HUES64 (cell line): Measurements from ENCODE around the gene ATG9B.

Source experiments
- H3K27ac ChIP-seq: 2 replicates; pipeline ENCODE4 v1.7.0; 2013; ENCODE audit warnings: low read depth, low read length, inconsistent platforms
- H3K27me3 ChIP-seq: 2 replicates; pipeline ENCODE4 v1.6.1; 2013; ENCODE audit warnings: mild to moderate bottlenecking, low read length; ENCODE audit not compliant: insufficient read depth
- H3K36me3 ChIP-seq: 2 replicates; pipeline ENCODE4 v1.6.1; 2013; ENCODE audit warnings: mild to moderate bottlenecking, low read length; ENCODE audit not compliant: insufficient read depth
- H3K4me1 ChIP-seq: 2 replicates; pipeline ENCODE4 v1.6.1; 2013; ENCODE audit warnings: mild to moderate bottlenecking, low read length, moderate library complexity; ENCODE audit not compliant: insufficient read depth
- H3K4me3 ChIP-seq: 2 replicates; pipeline ENCODE4 v1.5.1; 2013; ENCODE audit warnings: mild to moderate bottlenecking, low read length, moderate library complexity
- H3K9ac ChIP-seq: 2 replicates; pipeline ENCODE4 v1.6.1; 2013; ENCODE audit warnings: mild to moderate bottlenecking, low read depth, low read length
- H3K9me3 ChIP-seq: 2 replicates; pipeline ENCODE4 v1.6.1; 2013; ENCODE audit warnings: low read depth, low read length; ENCODE audit not compliant: insufficient read depth
- WGBS: fragments of 150-250, 120-280 bp; methylation state at CpG from one replicate; pipeline ENCODE4 v1.1.7; 2013; ENCODE audit warnings: missing lambda C conversion rate; 5-methylcytosine and 5-hydroxymethylcytosine counted together

Gene ATG9B

DNA sequence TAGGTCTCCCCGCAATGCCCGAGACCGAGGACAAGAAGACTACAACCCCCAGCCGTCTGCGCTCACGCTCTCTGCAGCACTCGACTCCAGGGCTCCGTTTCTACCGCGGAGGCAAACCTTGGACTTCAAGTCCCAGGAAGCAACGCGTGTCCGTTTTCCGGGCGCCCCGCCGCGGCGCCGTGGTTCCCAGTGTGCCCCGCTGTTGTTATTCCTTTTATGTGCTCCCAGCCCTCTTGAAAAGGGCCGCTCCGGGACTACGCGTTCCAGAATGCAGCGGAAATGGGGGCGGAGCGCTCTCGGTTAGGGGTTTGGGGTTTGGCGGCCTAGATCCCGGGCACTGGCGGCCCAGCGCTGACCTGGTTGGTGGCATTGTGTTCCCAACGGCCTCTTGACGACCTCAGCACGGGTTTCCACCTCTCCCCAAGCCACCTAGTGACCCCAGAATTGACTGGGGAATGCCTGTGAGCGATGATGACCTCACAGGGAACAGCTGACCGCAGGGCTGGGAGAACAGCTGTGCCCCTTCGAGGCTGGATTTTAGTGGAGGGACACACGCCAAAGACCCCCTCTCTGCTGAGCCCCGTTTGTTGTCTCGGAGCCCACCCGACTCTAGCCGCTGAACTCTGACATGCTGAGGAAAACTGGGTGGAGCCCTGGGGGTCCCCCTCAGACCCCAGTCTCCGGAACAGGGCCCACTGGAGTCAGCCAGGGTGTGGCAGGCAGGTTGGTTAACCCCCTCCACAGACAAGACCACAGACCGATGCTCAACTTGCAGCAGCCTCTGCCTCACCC lies 33.9 kb upstream of the ATG9B start:
- 6% methylated on average over 46 of the region's 46 CpGs for WGBS
- Histone ChIP-seq H3K36me3 (no peaks in the 10 kb centered on the region), H3K9me3 (no peaks in the 10 kb centered on the region), H3K27ac (peak overlapping the region; percentile 85), H3K27me3 (peaks cover 32% of the 10 kb centered on the region), H3K4me1 (peaks cover 35% of the 10 kb centered on the region), H3K9ac (peak overlapping the region; percentile 36; the same call in 1 of the 2 replicates), H3K4me3 (peak overlapping the region; percentile 86)

DNA sequence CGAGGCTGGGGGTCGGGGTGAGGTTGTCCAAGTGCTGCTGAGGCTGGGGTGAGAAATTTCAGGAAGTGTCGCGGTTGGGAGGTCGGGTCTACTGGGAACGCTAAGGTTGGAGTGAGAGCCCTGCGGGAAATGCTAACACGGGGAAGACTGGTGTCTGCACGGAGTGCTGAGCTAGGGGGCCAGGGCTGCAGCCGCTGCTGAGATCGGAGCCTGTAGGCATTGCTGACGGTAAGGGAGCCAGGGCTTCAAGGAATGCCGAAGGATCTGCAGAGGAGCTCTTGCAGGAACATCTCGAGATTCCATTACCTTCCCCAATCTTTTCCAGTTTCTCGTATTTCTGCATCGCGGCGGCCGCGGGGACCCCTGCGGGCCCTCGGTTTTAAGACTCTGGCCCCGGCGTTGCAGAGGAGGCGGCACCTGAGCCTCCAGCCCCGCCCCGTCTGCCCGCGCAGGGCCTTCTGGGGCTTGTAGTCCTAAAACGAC lies 33.3 kb upstream of the ATG9B start, which contains the start of gene CDK5:
CDK5 (minus strand) TSS at position 392 of the 483 bp plus-strand sequence; CDS start at position 343, 49 bp downstream.
- Histone ChIP-seq H3K27ac (peak within 1 kb of the TSS; percentile 85), H3K27me3 (peaks cover 32% of the 10 kb centered on the region), H3K9me3 (no peaks in the 10 kb centered on the region), H3K4me1 (peaks cover 33% of the 10 kb centered on the region), H3K36me3 (no peaks in the 10 kb centered on the region), H3K9ac (peak within 1 kb of the TSS; percentile 36; the same call in 1 of the 2 replicates), H3K4me3 (peak within 1 kb of the TSS; percentile 86)
- WGBS, result under 1% methylated on average over 30 of the region's 30 CpGs

DNA sequence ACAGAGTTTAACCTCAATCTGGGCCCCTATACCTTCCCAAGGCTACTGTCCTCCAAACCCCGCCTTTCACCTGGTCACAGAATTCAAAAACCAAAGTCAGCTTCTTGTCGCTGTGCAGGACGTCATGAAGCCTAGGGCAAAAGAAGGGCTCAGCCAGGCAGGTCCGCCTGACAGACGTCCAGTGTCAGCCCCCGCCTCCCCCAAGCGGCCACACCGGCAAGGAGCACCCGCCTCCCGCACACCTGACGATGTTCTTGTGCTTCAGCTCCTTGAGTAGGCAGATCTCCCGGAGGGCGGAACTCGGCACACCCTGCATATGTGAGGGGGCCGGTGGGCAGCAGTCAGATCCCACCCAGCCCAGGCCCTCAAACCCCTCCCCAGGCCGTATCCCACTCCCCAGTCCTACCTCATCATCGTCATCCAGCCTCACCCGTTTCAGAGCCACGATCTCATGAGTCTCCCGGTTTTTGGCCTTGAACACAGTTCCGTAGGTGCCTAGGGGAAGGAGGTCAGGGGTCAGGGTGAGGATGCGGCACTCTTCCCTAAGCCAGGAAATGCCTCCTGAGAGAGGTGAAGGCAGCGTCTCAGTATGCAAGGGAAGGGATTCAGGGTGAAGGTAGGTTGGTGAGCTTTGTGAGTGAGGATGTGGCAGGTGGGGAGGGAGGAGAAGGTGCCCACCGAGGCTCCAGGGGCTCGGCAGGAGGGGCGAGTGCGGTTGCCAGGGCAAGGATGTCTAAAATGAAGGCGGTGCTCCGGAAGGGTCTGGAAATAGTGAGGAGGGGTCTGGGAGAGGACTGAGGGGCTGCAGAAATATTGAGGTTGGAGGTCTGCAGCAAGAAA lies 32.6 kb upstream of the ATG9B start:
- Histone ChIP-seq H3K4me1 (peaks cover 29% of the 10 kb centered on the region), H3K9ac (no peak overlapping the region; the same call in 1 of the 2 replicates), H3K27ac (no peak overlapping the region), H3K36me3 (no peaks in the 10 kb centered on the region), H3K27me3 (peaks cover 36% of the 10 kb centered on the region), H3K4me3 (peak overlapping the region; percentile 86), H3K9me3 (no peaks in the 10 kb centered on the region)
- WGBS, result 19% methylated on average over 29 of the region's 29 CpGs

DNA sequence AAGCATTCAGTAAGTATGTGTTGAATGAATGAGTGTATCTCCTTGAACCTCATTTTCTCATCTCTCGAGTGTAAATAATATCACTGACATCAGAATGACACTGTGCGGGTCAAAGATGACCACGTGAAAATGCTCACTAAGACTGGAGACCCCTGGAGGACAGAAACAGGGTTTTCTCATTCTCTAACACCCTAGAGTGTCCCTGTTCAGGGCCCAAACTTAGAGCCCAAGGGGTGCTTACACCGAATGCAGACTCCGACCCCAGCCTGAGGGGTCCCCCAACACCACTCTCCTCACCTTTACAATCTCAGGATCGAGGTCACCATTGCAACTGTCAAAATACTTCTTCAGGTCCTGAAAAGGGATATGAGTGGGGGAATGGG lies 32.0 kb upstream of the ATG9B start:
- Histone ChIP-seq H3K36me3 (no peaks in the 10 kb centered on the region), H3K9ac (no peak overlapping the region), H3K4me1 (peaks cover 23% of the 10 kb centered on the region), H3K27ac (no peak overlapping the region), H3K9me3 (no peaks in the 10 kb centered on the region), H3K27me3 (peaks cover 41% of the 10 kb centered on the region), H3K4me3 (no peak overlapping the region; the same call in 1 of the 2 replicates)
- 85% methylated on average over 6 of the region's 6 CpGs for WGBS

DNA sequence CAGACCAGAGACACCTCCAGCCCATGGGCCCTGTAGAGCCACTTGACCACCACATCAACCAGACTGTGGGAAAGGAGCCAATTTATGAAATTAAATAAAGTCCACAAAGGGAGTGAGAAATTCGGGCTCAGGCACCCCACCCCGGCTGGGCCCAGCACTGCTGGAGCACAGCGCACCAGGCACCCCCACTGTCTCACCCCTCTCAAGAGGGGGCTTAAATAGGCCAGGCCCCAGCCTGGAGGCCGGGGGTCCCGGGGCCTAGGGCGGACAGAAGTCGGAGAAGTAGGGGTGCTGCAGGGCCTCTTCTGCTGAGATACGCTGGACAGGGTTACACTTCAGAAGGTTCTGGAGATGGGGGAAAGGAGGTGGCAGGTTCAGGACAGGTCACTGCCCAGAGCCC lies 29.5 kb upstream of the ATG9B start:
- H3K36me3 ChIP-seq, result no peaks in the 10 kb centered on the region
- no peak overlapping the region for H3K27ac ChIP-seq
- no peak overlapping the region for H3K4me3 ChIP-seq
- H3K27me3 ChIP-seq, result peaks cover 54% of the 10 kb centered on the region
- H3K4me1 ChIP-seq, result peaks cover 10% of the 10 kb centered on the region
- H3K9me3 ChIP-seq, result no peaks in the 10 kb centered on the region
- no peak overlapping the region for H3K9ac ChIP-seq
- 94% methylated on average over 8 of the region's 8 CpGs for WGBS

DNA sequence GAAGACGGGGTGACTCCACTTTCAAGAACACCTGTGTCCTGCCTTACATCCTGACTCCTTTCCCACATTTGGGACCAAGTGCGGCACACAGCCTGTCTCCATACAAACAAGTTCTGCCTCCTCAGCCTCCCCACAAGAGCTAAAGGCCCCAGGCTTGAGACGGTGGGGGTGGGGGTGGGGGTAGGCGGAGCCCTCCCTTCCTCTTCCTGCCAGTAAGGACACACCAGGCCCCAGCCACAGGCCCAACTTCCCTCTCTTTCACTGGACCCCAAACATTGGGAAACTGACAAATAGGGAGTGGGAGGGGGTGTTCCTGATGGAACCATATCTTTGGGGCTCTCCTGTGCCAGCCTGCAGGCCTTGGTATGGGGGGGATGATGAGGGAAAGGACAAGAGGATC lies 28.8 kb upstream of the ATG9B start:
- Histone ChIP-seq H3K4me3 (no peak overlapping the region), H3K9ac (no peak overlapping the region), H3K9me3 (no peaks in the 10 kb centered on the region), H3K4me1 (peaks cover 4% of the 10 kb centered on the region; the same call in 1 of the 2 replicates), H3K27me3 (peaks cover 56% of the 10 kb centered on the region), H3K36me3 (no peaks in the 10 kb centered on the region), H3K27ac (no peak overlapping the region)
- WGBS, result 91% methylated on average over 2 of the region's 4 CpGs

DNA sequence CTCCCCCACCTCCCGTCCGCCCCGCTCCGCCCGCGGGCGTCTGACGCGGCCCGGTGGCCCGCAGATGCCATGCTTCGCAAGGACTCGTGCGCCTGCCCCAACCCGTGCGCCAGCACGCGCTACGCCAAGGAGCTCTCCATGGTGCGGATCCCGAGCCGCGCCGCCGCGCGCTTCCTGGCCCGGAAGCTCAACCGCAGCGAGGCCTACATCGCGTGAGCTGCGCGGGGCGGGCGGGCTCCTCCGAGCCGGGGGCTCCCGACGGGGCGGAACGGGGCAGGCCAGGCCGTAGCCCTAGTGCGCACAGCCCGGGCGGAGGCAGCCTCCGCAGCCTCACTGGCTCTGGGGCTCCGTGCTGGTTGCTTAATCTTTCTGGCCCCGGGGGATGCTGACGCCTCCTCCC lies 26.8 kb upstream of the ATG9B start:
- 3% methylated on average over 50 of the region's 50 CpGs for WGBS
- Histone ChIP-seq H3K27me3 (peaks cover 43% of the 10 kb centered on the region), H3K27ac (no peak overlapping the region), H3K36me3 (no peaks in the 10 kb centered on the region), H3K9ac (no peak overlapping the region), H3K9me3 (no peaks in the 10 kb centered on the region), H3K4me1 (no peaks in the 10 kb centered on the region), H3K4me3 (peak overlapping the region; percentile 27)

DNA sequence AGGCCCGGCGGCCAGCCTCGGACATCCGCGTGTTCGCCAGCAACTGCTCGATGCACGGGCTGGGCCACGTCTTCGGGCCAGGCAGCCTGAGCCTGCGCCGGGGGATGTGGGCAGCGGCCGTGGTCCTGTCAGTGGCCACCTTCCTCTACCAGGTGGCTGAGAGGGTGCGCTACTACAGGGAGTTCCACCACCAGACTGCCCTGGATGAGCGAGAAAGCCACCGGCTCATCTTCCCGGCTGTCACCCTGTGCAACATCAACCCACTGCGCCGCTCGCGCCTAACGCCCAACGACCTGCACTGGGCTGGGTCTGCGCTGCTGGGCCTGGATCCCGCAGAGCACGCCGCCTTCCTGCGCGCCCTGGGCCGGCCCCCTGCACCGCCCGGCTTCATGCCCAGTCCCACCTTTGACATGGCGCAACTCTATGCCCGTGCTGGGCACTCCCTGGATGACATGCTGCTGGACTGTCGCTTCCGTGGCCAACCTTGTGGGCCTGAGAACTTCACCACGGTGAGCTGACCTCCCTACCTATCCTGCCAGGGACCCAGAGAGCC lies 24.7 kb upstream of the ATG9B start:
- no peaks in the 10 kb centered on the region for H3K9me3 ChIP-seq
- H3K27ac ChIP-seq, result no peak overlapping the region
- no peak overlapping the region for H3K4me3 ChIP-seq
- H3K27me3 ChIP-seq, result peaks cover 37% of the 10 kb centered on the region
- H3K36me3 ChIP-seq, result no peaks in the 10 kb centered on the region
- H3K4me1 ChIP-seq, result no peaks in the 10 kb centered on the region
- WGBS, result 93% methylated on average over 38 of the region's 38 CpGs
- H3K9ac ChIP-seq, result no peak overlapping the region

DNA sequence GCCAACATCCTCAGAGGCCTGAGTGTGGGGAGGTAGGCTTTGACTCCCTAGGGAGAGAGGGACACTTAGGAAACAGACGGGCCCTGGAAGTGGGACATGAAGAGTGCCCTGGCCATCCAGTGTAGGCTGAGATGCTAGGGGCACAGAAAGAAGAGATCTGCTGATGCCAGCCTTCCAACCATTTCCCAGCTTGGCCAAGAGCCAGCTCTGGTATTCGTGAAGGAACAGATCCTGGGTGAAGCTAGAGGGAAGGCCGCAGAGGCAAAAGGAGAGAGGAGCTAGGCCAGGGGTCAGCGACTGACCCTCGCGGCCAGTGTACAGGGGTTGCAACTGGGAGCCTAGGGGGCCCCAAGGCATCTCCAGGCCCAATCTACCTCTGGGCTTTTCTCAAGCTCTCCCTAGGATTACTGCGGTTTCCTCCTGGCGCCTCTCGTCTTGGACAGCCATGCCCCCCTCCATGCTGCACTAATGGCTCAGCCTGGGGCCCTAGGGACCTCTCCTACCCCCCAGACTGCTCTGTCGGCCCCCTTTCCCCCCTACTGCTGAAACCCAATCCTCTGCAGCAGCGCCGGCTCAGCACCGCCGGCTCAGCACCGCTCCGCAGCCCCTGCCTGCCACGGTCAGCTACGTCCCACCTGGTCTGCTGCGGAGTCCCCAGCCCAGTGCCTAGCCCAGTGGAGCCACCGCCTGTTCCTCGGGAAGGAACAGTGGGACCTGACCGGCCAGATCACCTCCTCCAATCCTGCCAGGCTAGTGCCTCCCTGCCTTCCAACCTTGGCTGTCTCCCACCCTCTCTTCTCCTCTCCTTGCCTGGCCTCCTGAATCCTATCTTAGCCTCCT lies 23.9 kb upstream of the ATG9B start, which contains the start of gene ASIC3:
ASIC3 (plus strand) TSS at position 556 of the 840 bp plus-strand sequence. CDS start 355 bp downstream, outside the sequence.
- Histone ChIP-seq H3K9ac (no peak within 1 kb of the TSS; the same call in 1 of the 2 replicates), H3K4me1 (no peaks in the 10 kb centered on the region)

More for the DNA sequence above, 23.9 kb upstream of the ATG9B start, which contains the start of gene ASIC3:
- peaks cover 37% of the 10 kb centered on the region for H3K27me3 ChIP-seq
- H3K36me3 ChIP-seq, result no peaks in the 10 kb centered on the region
- WGBS, result 86% methylated on average over 22 of the region's 22 CpGs
- H3K4me3 ChIP-seq, result no peak within 1 kb of the TSS
- no peak within 1 kb of the TSS for H3K27ac ChIP-seq
- H3K9me3 ChIP-seq, result no peaks in the 10 kb centered on the region
